IMR-90 (cell line): Measurements from ENCODE around the gene CCDC120. TPM values are rescaled to one million over a fixed set of nuclear protein-coding genes. Genes with fewer than 3 reads are reported as not detected.

Experiments used
- ATAC-seq: fragments of 200-7000 bp; cut with Tn5 transposase; 2 replicates; pipeline ENCODE4 v1.9.1; 2020; ENCODE audit warnings: low read depth, mild to moderate bottlenecking, moderate library complexity
- BruUV-seq: library from RNA; stranded (reverse); fragments of 400-500 nt; replicated peaks from 2 replicates; lab custom pipeline; 2021; lab: Mats Ljungman, UMichigan
- CTCF ChIA-PET: fragments of 300-600 bp; formaldehyde crosslinking; extraction: SDS; loops from one replicate; lab custom pipeline; 2021; ENCODE audit warnings: antibody characterized with exemption; lab: Yijun Ruan, JAX
- POLR2A ChIA-PET: fragments of 300-600 bp; sonication (Branson Sonifier 250); formaldehyde crosslinking; loops from one replicate; lab custom pipeline; 2022; ENCODE audit warnings: antibody characterized with exemption; ENCODE audit not compliant: unreplicated experiment; lab: Charles Lee
- DNase-seq: peaks from one replicate; pipeline ENCODE4 v3.0.0; 2013
- H2AFZ ChIP-seq: replicated peaks from 2 replicates; pipeline ENCODE3; 2013; ENCODE audit warnings: low read length, mild to moderate bottlenecking; ENCODE audit not compliant: poor library complexity
- H2AK5ac ChIP-seq: 2 replicates; pipeline ENCODE4 v1.6.1; 2013; ENCODE audit warnings: low read depth, low read length, inconsistent platforms
- H2AK9ac ChIP-seq: replicated peaks from 2 replicates; pipeline ENCODE3; 2013; ENCODE audit warnings: mild to moderate bottlenecking, low read depth, low read length, moderate library complexity; ENCODE audit not compliant: poor library complexity
- H2BK120ac ChIP-seq: 2 replicates; pipeline ENCODE4 v1.6.1; 2013; ENCODE audit warnings: low read depth, low read length, inconsistent platforms
- H2BK15ac ChIP-seq: 3 replicates; pipeline ENCODE4 v1.6.1; 2013; ENCODE audit warnings: low read depth, low read length, inconsistent platforms
- H2BK20ac ChIP-seq: 2 replicates; pipeline ENCODE4 v1.6.1; 2013; ENCODE audit warnings: low read depth, mild to moderate bottlenecking, inconsistent platforms, low read length, moderate library complexity
- H2BK5ac ChIP-seq: 2 replicates; pipeline ENCODE4 v1.6.1; 2013; ENCODE audit warnings: mild to moderate bottlenecking, low read depth, low read length, inconsistent platforms; ENCODE audit not compliant: poor library complexity, severe bottlenecking
- H3K14ac ChIP-seq: replicated peaks from 2 replicates; pipeline ENCODE4 v1.6.1; 2013; ENCODE audit warnings: low read depth, low read length, inconsistent platforms
- H3K18ac ChIP-seq: 2 replicates; pipeline ENCODE4 v1.6.1; 2013; ENCODE audit warnings: low read depth, low read length, control low read depth
- H3K23ac ChIP-seq: 2 replicates; pipeline ENCODE4 v1.6.1; 2013; ENCODE audit warnings: low read depth, low read length, inconsistent platforms
- H3K27ac ChIP-seq: 2 replicates; pipeline ENCODE4 v1.5.1; 2013; ENCODE audit warnings: mild to moderate bottlenecking, control low read depth, low read length; ENCODE audit not compliant: insufficient read depth
- H3K27me3 ChIP-seq: 2 replicates; pipeline ENCODE4 v1.6.1; 2013; ENCODE audit warnings: low read length; ENCODE audit not compliant: control insufficient read depth, insufficient read depth
- H3K36me3 ChIP-seq: 2 replicates; pipeline ENCODE4 v1.6.1; 2013; ENCODE audit warnings: low read length, mixed read lengths; ENCODE audit not compliant: control insufficient read depth, insufficient read depth
- H3K4ac ChIP-seq: 2 replicates; pipeline ENCODE4 v1.6.1; 2013; ENCODE audit warnings: low read depth, low read length, inconsistent platforms
- H3K4me1 ChIP-seq: 2 replicates; pipeline ENCODE4 v1.6.1; 2013; ENCODE audit warnings: low read length, mixed read lengths; ENCODE audit not compliant: control insufficient read depth, insufficient read depth
- H3K4me2 ChIP-seq: 2 replicates; pipeline ENCODE4 v1.6.1; 2013; ENCODE audit warnings: low read depth, mild to moderate bottlenecking, control low read depth, low read length, moderate library complexity
- H3K4me3 ChIP-seq: 2 replicates; pipeline ENCODE4 v1.5.1; 2013; ENCODE audit warnings: low read depth, mild to moderate bottlenecking, control low read depth, low read length, moderate library complexity; ENCODE audit not compliant: insufficient read depth
- H3K56ac ChIP-seq: 2 replicates; pipeline ENCODE4 v1.6.1; 2013; ENCODE audit warnings: low read length, inconsistent platforms; ENCODE audit not compliant: insufficient read depth; ENCODE audit errors: extremely low read depth
- H3K79me1 ChIP-seq, 2 experiments: 2 replicates each; pipeline ENCODE4 v1.6.1; 2013; ENCODE audit warnings: low read length in 2 of 2, inconsistent platforms in 1 of 2, low read depth in 1 of 2
- H3K9ac ChIP-seq: 2 replicates; pipeline ENCODE4 v1.6.1; 2013; ENCODE audit warnings: low read depth, low read length, control low read depth
- H3K9me1 ChIP-seq: 2 replicates; pipeline ENCODE4 v1.6.1; 2013; ENCODE audit warnings: low read length, inconsistent platforms; ENCODE audit not compliant: insufficient read depth
- H3K9me3 ChIP-seq: 2 replicates; pipeline ENCODE4 v1.6.1; 2013; ENCODE audit warnings: low read length; ENCODE audit not compliant: control insufficient read depth, insufficient read depth
- H4K20me1 ChIP-seq: 2 replicates; pipeline ENCODE4 v1.6.1; 2013; ENCODE audit warnings: low read length, inconsistent platforms; ENCODE audit not compliant: insufficient read depth
- H4K5ac ChIP-seq: 2 replicates; pipeline ENCODE4 v1.6.1; 2013; ENCODE audit warnings: mild to moderate bottlenecking, low read depth, low read length, control low read depth
- H4K8ac ChIP-seq, 2 experiments: 2 replicates each; pipeline ENCODE4 v1.6.1; 2013; ENCODE audit warnings: low read depth in 2 of 2, low read length in 2 of 2, control low read depth in 1 of 2, inconsistent platforms in 1 of 2
- H4K91ac ChIP-seq: 2 replicates; pipeline ENCODE4 v1.6.1; 2013; ENCODE audit warnings: low read depth, low read length, inconsistent platforms; ENCODE audit not compliant: insufficient read depth
- CEBPB ChIP-seq: IDR thresholded peaks from 2 replicates; pipeline ENCODE4 v1.6.1; 2012; ENCODE audit warnings: low read depth, low read length, improper control_type of control experiment
- CHD1 ChIP-seq: IDR thresholded peaks from 2 replicates; pipeline ENCODE4 v1.6.1; 2012; ENCODE audit warnings: low read depth, low read length, improper control_type of control experiment
- CTCF ChIP-seq: conservative IDR thresholded peaks from 2 replicates; pipeline ENCODE4 v1.5.1; 2012; ENCODE audit warnings: mild to moderate bottlenecking, low read depth, low read length, improper control_type of control experiment
- ELK1 ChIP-seq: fragments of 150-350 bp; IDR thresholded peaks from 2 replicates; pipeline ENCODE4 v1.6.1; 2016; ENCODE audit warnings: low read depth, mild to moderate bottlenecking, low read length, moderate library complexity, borderline replicate concordance
- FOS ChIP-seq: fragments of 150-350 bp; IDR thresholded peaks from 2 replicates; pipeline ENCODE4 v1.6.1; 2016; ENCODE audit warnings: low read depth, low read length
- MAFK ChIP-seq: IDR thresholded peaks from 2 replicates; pipeline ENCODE4 v1.6.1; 2012; ENCODE audit warnings: low read depth, low read length, improper control_type of control experiment
- MAZ ChIP-seq: IDR thresholded peaks from 2 replicates; pipeline ENCODE4 v1.6.1; 2012; ENCODE audit warnings: low read depth, mild to moderate bottlenecking, low read length, improper control_type of control experiment, moderate library complexity, borderline replicate concordance
- POLR2A ChIP-seq: IDR thresholded peaks from 2 replicates; pipeline ENCODE4 v1.6.1; 2012; ENCODE audit warnings: mild to moderate bottlenecking, low read depth, low read length
- RFX5 ChIP-seq: IDR thresholded peaks from 2 replicates; pipeline ENCODE4 v1.8.0; 2012; ENCODE audit warnings: low read depth, mild to moderate bottlenecking, low read length, moderate library complexity
- SMC3 ChIP-seq: fragments of 150-350 bp; IDR thresholded peaks from 2 replicates; pipeline ENCODE4 v1.6.1; 2016; ENCODE audit warnings: low read depth, mild to moderate bottlenecking, antibody characterized with exemption, low read length, moderate library complexity
- USF2 ChIP-seq: fragments of 150-350 bp; IDR thresholded peaks from 2 replicates; pipeline ENCODE4 v1.6.1; 2017; ENCODE audit warnings: mild to moderate bottlenecking, antibody characterized with exemption, low read length, low read depth
- WGBS, 2 experiments: methylation state at CpG; one replicate each; pipeline versions ENCODE4 v1.1.5 to v1.1.7; 2013; ENCODE audit warnings: missing lambda C conversion rate in 2 of 2; ENCODE audit not compliant: insufficient read length in 1 of 2; ENCODE audit errors: extremely low coverage in 2 of 2; 5-methylcytosine and 5-hydroxymethylcytosine counted together
- dilution Hi-C: fragments of 300-500 bp; cut with HindIII; formaldehyde crosslinking; loops from one replicate; pipeline ENCODE4 v1.14.3; 2018; ENCODE audit warnings: low sequenced_read_pairs; ENCODE audit not compliant: unreplicated experiment
- in situ Hi-C: fragments of 300-500 bp; cut with MboI; formaldehyde crosslinking; loops from 3 replicates; pipeline ENCODE4 v1.14.3; 2019; ENCODE audit warnings: low sequenced_read_pairs, inconsistent platforms, mixed read lengths
- intact Hi-C: fragments of 100-400 bp; cut with micrococcal nuclease; formaldehyde crosslinking; loops from 2 replicates; pipeline ENCODE4 v1.10.0; 2022
- polyA plus RNA-seq, 3 experiments: library from polyadenylated mRNA; depleted of rRNA; stranded (reverse); fragments of >200 nt; gene quantifications; 2 replicates each; pipeline ENCODE4 v1.2.3, GENCODE V29; 2012; ENCODE audit warnings: low replicate concordance in 1 of 3
- total RNA-seq: library from RNA; depleted of rRNA; stranded (reverse); fragments of >200 nt; gene quantifications from 2 replicates; pipeline ENCODE4 v1.2.3, GENCODE V29; 2012

The CCDC120 gene
- total and polyA plus RNA-seq, 2 of the 4 experiments (the other 2 are of a cell fraction): 0.18 to 2.0 TPM

GRCh38 chrX:49108641-49109040 lies 49.8 kb downstream of the CCDC120 start:
- Histone ChIP-seq H3K4ac (no peak overlapping the region), H4K5ac (no peak overlapping the region), H3K36me3 (peaks cover 3% of the 10 kb centered on the region; the same call in 1 of the 2 replicates), H4K8ac (no peak overlapping the region), H2BK20ac (no peak overlapping the region), H3K4me1 (no peaks in the 10 kb centered on the region), H4K20me1 (no peaks in the 10 kb centered on the region), H4K91ac (no peak overlapping the region), H3K27ac (no peak overlapping the region), H3K9me1 (no peaks in the 10 kb centered on the region), H3K9ac (no peak overlapping the region), H2BK15ac (no peak overlapping the region), H2AK9ac (no peak overlapping the region), H2AFZ (no peak overlapping the region), H3K27me3 (no peaks in the 10 kb centered on the region), H3K4me3 (no peak overlapping the region), H3K4me2 (no peak overlapping the region), H3K56ac (no peak overlapping the region), H3K79me1 (no peaks in the 10 kb centered on the region), H3K14ac (no peak overlapping the region), H2AK5ac (no peak overlapping the region), H2BK5ac (no peak overlapping the region), H3K9me3 (no peaks in the 10 kb centered on the region), H2BK120ac (no peak overlapping the region), H3K23ac (no peak overlapping the region), H3K18ac (no peak overlapping the region)
- DNase-seq (no peak), ATAC-seq (no peak)
- in situ Hi-C loops: no loop called here
- CTCF ChIA-PET: no interaction called here
- intact Hi-C loops: no loop called here
- dilution Hi-C loops: no loop called here
- no CpG with 5 or more reads among the region's 2 CpGs for WGBS, 2 experiments
- TF ChIP-seq ELK1 (no peak), CHD1 (no peak), MAFK (no peak), MAZ (no peak), USF2 (no peak), POLR2A (no peak), RFX5 (no peak), CEBPB (no peak), SMC3 (no peak), FOS (no peak), CTCF (no peak)
- POLR2A ChIA-PET: no interaction called here
- BruUV-seq: no TSS peak
